ENCODE data around the gene ZNF597. TPM values are rescaled to one million over a fixed set of nuclear protein-coding genes. Genes with fewer than 3 reads are reported as not detected.
"Not testable (repeated sequence)": the region's sequence is repeated elsewhere in the genome, so short reads cannot be mapped to it uniquely, and the experiment has no call there.

The ZNF597 gene
- total RNA-seq, 4 donors from 2014 or later, result 1.1 to 3.3 (median 1.8) TPM

GRCh38 chr16:3479654-3480216 is 36.4 kb upstream of the ZNF597 start:
- H3K4me1 ChIP-seq, result peaks cover 0 to 7% (median 0%) of the 10 kb centered on the region in 4 donors
- H3K9me3 ChIP-seq, result no peaks in the 10 kb centered on the region
- H3K27me3 ChIP-seq, result no peaks in the 10 kb centered on the region
- TF ChIP-seq POLR2A (IDR thresholded peaks at IDR 0.05) (no peak), CTCF (IDR thresholded peaks at IDR 0.05) (no peak)
- no peak overlapping the region for H3K4me3 ChIP-seq
- DNase-seq, result no peak
- peaks cover 0 to 75% (median 0%) of the 10 kb centered on the region in 3 donors for H3K36me3 ChIP-seq
- no peak overlapping the region for H3K27ac ChIP-seq

GRCh38 chr16:3478242-3478925 is 35.1 kb upstream of the ZNF597 start:
- H3K36me3 ChIP-seq, result peaks cover 0 to 61% (median 0%) of the 10 kb centered on the region in 3 donors
- no peak overlapping the region for H3K4me3 ChIP-seq
- H3K4me1 ChIP-seq, result peaks cover 0 to 17% (median 0%) of the 10 kb centered on the region in 4 donors
- no peak overlapping the region for H3K27ac ChIP-seq
- TF ChIP-seq POLR2A (IDR thresholded peaks at IDR 0.05) (no peak), CTCF (IDR thresholded peaks at IDR 0.05) (no peak)
- no peaks in the 10 kb centered on the region for H3K27me3 ChIP-seq
- peak in 1 of 3 donors; percentile 39 for DNase-seq
- H3K9me3 ChIP-seq, result no peaks in the 10 kb centered on the region

GRCh38 chr16:3476409-3476808 is 33.1 kb upstream of the ZNF597 start:
- no peak for TF ChIP-seq POLR2A (IDR thresholded peaks at IDR 0.05)
- no peak for TF ChIP-seq CTCF (IDR thresholded peaks at IDR 0.05)
- no peak overlapping the region for H3K4me3 ChIP-seq
- H3K4me1 ChIP-seq, result peaks cover 0 to 17% (median 0%) of the 10 kb centered on the region in 4 donors
- no peak overlapping the region for H3K27ac ChIP-seq
- no peaks in the 10 kb centered on the region for H3K27me3 ChIP-seq
- H3K36me3 ChIP-seq, result peaks cover 0 to 41% (median 0%) of the 10 kb centered on the region in 3 donors
- DNase-seq, result no peak
- no peaks in the 10 kb centered on the region for H3K9me3 ChIP-seq

- no peak for TF ChIP-seq CTCF (IDR thresholded peaks at IDR 0.05)
- no peak for TF ChIP-seq POLR2A (IDR thresholded peaks at IDR 0.05)
- H3K27ac ChIP-seq, result peak overlapping the region in 1 of 4 donors; percentile 30
- no peaks in the 10 kb centered on the region for H3K27me3 ChIP-seq
- no peak overlapping the region for H3K4me3 ChIP-seq
- H3K4me1 ChIP-seq, result peaks cover 0 to 17% (median 0%) of the 10 kb centered on the region in 4 donors
- H3K9me3 ChIP-seq, result no peaks in the 10 kb centered on the region
- DNase-seq, result peak in 1 of 3 donors; percentile 51
- peaks cover 0 to 35% (median 0%) of the 10 kb centered on the region in 3 donors for H3K36me3 ChIP-seq
These were observed 32.5 kb upstream of the ZNF597 start for GRCh38 chr16:3475604-3476375.

GRCh38 chr16:3474870-3475269 is 31.6 kb upstream of the ZNF597 start:
- not testable (repeated sequence) for H3K27me3 ChIP-seq, H3K9me3 ChIP-seq, H3K4me3 ChIP-seq, H3K27ac ChIP-seq, DNase-seq
- H3K4me1 ChIP-seq, result peaks cover 0 to 17% (median 0%) of the 10 kb centered on the region in 4 donors
- peaks cover 0 to 28% (median 0%) of the 10 kb centered on the region in 3 donors for H3K36me3 ChIP-seq

All from Peyer's patch (tissue), 4 donors.